ENCODE data around the gene TBL1X. TPM values are rescaled to one million over a fixed set of nuclear protein-coding genes. Genes with fewer than 3 reads are reported as not detected.

TBL1X gene
- total and polyA plus RNA-seq, 2 experiments from 2014 or later: 8.7 to 26.9 TPM

GRCh38 chrX:9619581-9619980 is 154.7 kb downstream of the TBL1X start:
- H3K4me1 ChIP-seq (ENCODE audit: insufficient read depth): peaks cover 11% of the 10 kb centered on the region; the same call in 1 of the 2 replicates
- H3K4me3 ChIP-seq: no peak overlapping the region
- no peak overlapping the region for H3K4me3 Mint-ChIP-seq
- DNase-seq (ENCODE audit: low spot score) (peak; percentile 54), ATAC-seq (peak; percentile 86)
- no peaks in the 10 kb centered on the region for H3K9me3 Mint-ChIP-seq
- no peaks in the 10 kb centered on the region for H3K9me2 ChIP-seq (ENCODE audit: insufficient read depth)
- H3K36me3 ChIP-seq (ENCODE audit: insufficient read depth): no peaks in the 10 kb centered on the region
- H3K27me3 Mint-ChIP-seq (ENCODE audit: insufficient read depth, low read depth, poor library complexity): no peaks in the 10 kb centered on the region
- no peak overlapping the region for H3K27ac Mint-ChIP-seq
- no peaks in the 10 kb centered on the region for H3K27me3 ChIP-seq (ENCODE audit: insufficient read depth)
- H3K4me1 Mint-ChIP-seq: peaks cover 18% of the 10 kb centered on the region
- peaks cover 7% of the 10 kb centered on the region; the same call in 1 of the 3 replicates for H3K36me3 Mint-ChIP-seq (ENCODE audit: low read depth)
- no peak overlapping the region for H2AFZ ChIP-seq
- 0 out of 2 replicates have a peak, but pooled peaks cover 5% of the 10 kb centered on the region for H3K79me2 ChIP-seq (replicated peaks; ENCODE audit: insufficient read depth)
- no peaks in the 10 kb centered on the region for H4K20me1 ChIP-seq (replicated peaks; ENCODE audit: insufficient read depth)
- no peak overlapping the region for H3K27ac ChIP-seq (ENCODE audit: low read depth)
- no peak overlapping the region for H3K4me2 ChIP-seq
- peak; percentile 32 to 65 for TF ChIP-seq CTCF (conservative IDR thresholded peaks at IDR 0.05; ENCODE audit: low read depth in 2 of 2)
- no peak for TF ChIP-seq EZH2phosphoT487 (IDR thresholded peaks at IDR 0.05; ENCODE audit: unreplicated experiment)
- H3F3A ChIP-seq (replicated peaks; ENCODE audit: low read depth): no peaks in the 10 kb centered on the region

- no peaks in the 10 kb centered on the region for H3K9me3 Mint-ChIP-seq
- no peak for TF ChIP-seq EZH2phosphoT487 (IDR thresholded peaks at IDR 0.05; ENCODE audit: unreplicated experiment)
- no peak for TF ChIP-seq STAT1 (IDR thresholded peaks at IDR 0.05; ENCODE audit: unreplicated experiment)
- TF ChIP-seq JUNB (IDR thresholded peaks at IDR 0.05; ENCODE audit: unreplicated experiment): no peak
- no peak for TF ChIP-seq CREB1 (CRISPR knock-in tag; IDR thresholded peaks at IDR 0.05; ENCODE audit: low read depth)
- TF ChIP-seq POLR2AphosphoS5 (IDR thresholded peaks at IDR 0.05; ENCODE audit: low read depth): no peak
- TF ChIP-seq EZH2 (IDR thresholded peaks at IDR 0.05; ENCODE audit: low read depth, unreplicated experiment): no peak
- TF ChIP-seq ZNF331 (CRISPR knock-in tag; IDR thresholded peaks at IDR 0.05; ENCODE audit: low read depth): no peak
- TF ChIP-seq ZNF462 (CRISPR knock-in tag; IDR thresholded peaks at IDR 0.05): no peak
- TF ChIP-seq ETS1 (IDR thresholded peaks at IDR 0.05): no peak
- TF ChIP-seq CTCF (conservative IDR thresholded peaks at IDR 0.05; ENCODE audit: low read depth in 2 of 2): no peak
Observed at GRCh38 chrX:9622128-9622527, 157.3 kb downstream of the TBL1X start.

More at GRCh38 chrX:9622128-9622527, 157.3 kb downstream of the TBL1X start:
- Histone ChIP-seq H3K36me3 (ENCODE audit: insufficient read depth) (no peaks in the 10 kb centered on the region), H3K27ac (ENCODE audit: low read depth) (no peak overlapping the region), H4K20me1 (replicated peaks; ENCODE audit: insufficient read depth) (no peaks in the 10 kb centered on the region; the same call in 1 of the 2 replicates), H3F3A (replicated peaks; ENCODE audit: low read depth) (no peaks in the 10 kb centered on the region), H3K4me1 (ENCODE audit: insufficient read depth) (peaks cover 11% of the 10 kb centered on the region; the same call in 1 of the 2 replicates), H3K4me2 (no peak overlapping the region), H3K79me2 (replicated peaks; ENCODE audit: insufficient read depth) (peaks cover 5% of the 10 kb centered on the region; the same call in 1 of the 2 replicates), H3K27me3 (ENCODE audit: insufficient read depth) (no peaks in the 10 kb centered on the region), H2AFZ (no peak overlapping the region), H3K9me2 (ENCODE audit: insufficient read depth) (no peaks in the 10 kb centered on the region), H3K4me3 (no peak overlapping the region)
- peaks cover 7% of the 10 kb centered on the region; the same call in 1 of the 3 replicates for H3K36me3 Mint-ChIP-seq (ENCODE audit: low read depth)
- H3K4me3 Mint-ChIP-seq: no peak overlapping the region
- H3K27me3 Mint-ChIP-seq (ENCODE audit: insufficient read depth, low read depth, poor library complexity): no peaks in the 10 kb centered on the region
- H3K4me1 Mint-ChIP-seq: peaks cover 25% of the 10 kb centered on the region
- ATAC-seq (no peak), DNase-seq (ENCODE audit: low spot score) (no peak)
- no peak overlapping the region for H3K27ac Mint-ChIP-seq

Data from GM23338 (cell line).